GM18870 (cell line): Measurements from ENCODE around the gene ROPN1.
"Not testable (repeated sequence)": the region's sequence is repeated elsewhere in the genome, so short reads cannot be mapped to it uniquely, and the experiment has no call there.

Experiments
- ATAC-seq: cut with Tn5 transposase; IDR thresholded peaks from one replicate; pipeline ENCODE4 v1.9.1; 2021; ENCODE audit warnings: moderate library complexity; ENCODE audit not compliant: unreplicated experiment

ROPN1 gene

GRCh38 chr3:123991730-123992588 is at the start of gene ROPN1:
ROPN1 (minus strand) TSS chr3:123992124; CDS start chr3:123980481, 11,643 bp downstream.
- ATAC-seq: not testable (repeated sequence)

- no peak for ATAC-seq
Observed at GRCh38 chr3:124041553-124041952, 49.6 kb upstream of the ROPN1 start.

DNA sequence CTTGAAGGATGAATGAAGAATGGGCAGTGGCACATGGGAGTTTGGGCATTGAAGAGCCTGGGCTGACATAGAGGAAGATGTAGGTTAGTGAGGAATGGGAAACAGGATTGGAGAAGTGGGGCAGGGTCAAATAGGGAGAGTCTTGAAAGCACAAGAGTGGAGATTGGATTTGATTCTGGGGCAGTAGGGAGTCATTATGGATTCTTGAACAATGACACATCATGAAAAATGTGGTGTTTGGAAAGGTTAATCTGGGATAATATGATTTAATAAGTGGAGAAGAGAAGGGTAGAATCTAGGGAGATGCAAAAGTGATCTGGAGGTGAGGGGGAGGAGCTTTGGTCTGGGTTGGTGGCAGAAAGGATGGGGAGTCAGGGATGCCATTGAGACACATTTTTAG is 45.4 kb upstream of the ROPN1 start:
- no peak for ATAC-seq

DNA sequence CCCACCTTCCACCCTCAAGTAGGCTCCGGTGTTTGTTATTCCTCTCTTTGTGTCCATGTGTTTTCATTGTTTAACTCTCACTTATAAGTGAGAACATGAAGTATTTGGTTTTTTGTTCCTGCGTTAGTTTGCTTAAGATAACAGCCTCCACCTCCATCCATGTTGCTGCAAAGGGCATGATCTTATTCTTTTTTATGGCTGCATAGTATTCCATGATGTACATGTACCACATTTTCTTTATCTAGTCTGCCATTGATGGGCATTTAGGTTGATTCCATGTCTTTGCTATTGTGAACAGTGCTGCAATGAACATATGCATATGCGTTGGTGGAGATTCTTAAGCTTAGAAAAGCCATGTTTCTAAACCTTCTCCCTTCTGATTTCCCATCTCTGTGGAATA is 44.3 kb upstream of the ROPN1 start:
- not testable (repeated sequence) for ATAC-seq

GRCh38 chr3:124035463-124036121 is 43.7 kb upstream of the ROPN1 start:
- no peak for ATAC-seq

- ATAC-seq: no peak
Observed at GRCh38 chr3:124034844-124035152, 42.9 kb upstream of the ROPN1 start.

DNA sequence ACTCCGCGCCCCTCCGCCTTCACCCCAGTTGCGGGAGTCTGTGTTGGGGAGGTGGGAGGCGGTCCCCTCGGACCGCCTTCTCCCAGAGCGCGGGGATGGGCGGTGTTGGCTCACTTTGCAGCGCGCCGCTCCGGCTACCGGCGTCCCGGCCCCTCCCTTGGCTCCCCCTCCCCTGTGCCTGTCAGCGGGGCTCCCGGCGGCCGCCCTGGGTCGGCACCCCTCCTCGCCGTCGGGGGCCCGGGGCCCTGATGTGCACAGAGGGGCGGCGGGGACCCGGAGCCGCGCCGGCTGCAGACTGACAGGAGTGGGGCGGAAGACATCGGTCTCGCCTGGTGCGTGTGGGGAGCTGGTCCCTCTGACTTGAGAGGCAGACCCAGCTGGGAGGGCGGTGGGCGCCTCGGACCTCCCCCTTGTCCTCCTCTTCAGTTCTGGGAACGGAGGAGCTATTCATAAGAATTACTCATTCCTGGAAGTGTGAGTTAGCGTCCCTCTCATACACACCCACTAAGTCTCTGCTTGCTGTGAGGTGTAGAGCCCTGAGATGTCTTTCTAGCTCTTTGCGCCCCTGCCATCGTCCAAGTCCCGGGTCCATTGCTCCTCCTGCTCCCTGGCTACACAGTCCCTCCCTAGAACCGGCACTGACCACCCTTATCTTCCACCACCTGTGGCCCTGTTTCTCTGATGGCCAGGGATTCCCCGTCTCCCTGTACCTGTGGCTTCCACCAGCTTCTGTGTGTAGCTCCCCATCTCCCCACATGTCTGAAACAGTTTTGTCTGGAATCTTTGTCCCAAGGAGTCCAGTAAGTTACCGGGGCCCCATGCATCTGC is 42.3 kb upstream of the ROPN1 start:
- no peak for ATAC-seq

GRCh38 chr3:124033360-124034015 is 41.6 kb upstream of the ROPN1 start, which contains the start of gene KALRN:
KALRN (plus strand) TSS chr3:124033369.
- no peak for ATAC-seq

DNA sequence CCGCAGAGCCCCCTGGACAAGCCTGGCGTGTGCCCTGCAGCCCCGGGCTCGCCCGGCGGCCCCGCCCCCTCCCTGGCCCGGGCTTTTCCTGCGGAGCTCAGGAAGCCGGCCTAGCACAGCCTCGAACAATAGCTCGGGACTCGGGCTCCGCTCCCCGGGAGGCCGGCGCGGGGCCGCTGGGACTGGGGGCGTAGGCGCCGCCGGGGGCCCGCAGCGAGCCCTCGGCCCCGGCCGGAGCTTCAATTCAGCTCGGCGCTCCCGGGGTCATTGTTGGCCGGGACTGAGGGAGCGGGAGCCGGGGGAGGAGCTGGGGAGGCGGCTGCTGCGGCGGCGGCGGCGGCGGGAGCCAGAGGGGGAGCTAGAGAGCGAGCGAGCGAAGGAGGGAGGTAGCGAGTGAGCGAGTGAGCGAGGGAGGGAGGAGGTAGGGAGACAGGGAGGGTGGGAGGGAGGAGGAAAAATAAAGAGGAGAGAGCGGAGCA is 41.0 kb upstream of the ROPN1 start:
- no peak for ATAC-seq

DNA sequence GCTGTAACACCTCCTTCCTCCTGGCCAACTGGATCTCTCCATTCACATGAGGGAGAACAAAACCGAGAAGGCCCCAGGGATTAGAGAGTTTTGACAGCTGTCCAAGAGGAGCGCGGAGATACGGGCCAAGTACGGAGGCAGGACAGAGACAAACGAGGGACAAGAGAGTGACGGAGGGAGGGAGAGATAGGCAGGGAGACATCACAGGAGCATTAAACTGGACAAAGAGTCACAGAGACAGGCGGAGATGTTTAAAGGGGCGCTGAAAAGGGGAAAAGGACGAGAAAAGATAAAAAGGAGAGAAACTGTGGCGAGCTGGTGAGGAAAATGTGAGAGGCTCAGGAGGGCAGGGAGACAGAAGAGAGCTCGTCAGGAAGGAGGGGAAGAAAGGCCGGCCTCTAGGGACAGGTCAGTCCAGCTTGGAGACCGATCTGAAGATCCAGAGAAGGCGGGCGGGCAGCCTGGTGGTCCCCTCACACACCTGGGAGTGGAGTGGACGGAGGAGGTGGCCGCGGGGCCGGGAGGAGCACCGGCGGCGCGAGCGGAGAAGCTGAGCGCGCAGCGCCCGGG is 40.5 kb upstream of the ROPN1 start:
- ATAC-seq: no peak

GRCh38 chr3:124026516-124026915 is 34.6 kb upstream of the ROPN1 start:
- no peak for ATAC-seq

- not testable (repeated sequence) for ATAC-seq
Observed at GRCh38 chr3:124023531-124023930, 31.6 kb upstream of the ROPN1 start.

DNA sequence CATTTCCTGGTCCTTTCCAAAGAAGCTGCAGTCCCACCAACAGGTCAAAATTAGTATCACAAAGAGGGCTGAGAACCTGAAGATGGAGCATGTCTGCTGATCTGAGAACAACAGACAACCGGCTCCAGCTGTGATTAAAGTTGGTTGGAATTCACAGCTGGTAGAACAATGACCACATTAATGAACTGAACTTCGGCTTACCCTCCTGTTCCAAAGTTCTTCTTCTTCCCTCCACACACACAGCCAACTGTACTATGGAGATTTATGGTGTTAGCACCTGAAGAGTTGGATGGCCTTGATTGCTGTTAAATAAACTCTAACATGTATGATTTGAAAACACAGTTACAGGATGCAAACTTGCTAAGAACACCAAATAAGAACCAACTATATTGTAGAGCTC is 27.4 kb upstream of the ROPN1 start:
- ATAC-seq: no peak

- not testable (repeated sequence) for ATAC-seq
Observed at GRCh38 chr3:124017502-124017901, 25.6 kb upstream of the ROPN1 start.

DNA sequence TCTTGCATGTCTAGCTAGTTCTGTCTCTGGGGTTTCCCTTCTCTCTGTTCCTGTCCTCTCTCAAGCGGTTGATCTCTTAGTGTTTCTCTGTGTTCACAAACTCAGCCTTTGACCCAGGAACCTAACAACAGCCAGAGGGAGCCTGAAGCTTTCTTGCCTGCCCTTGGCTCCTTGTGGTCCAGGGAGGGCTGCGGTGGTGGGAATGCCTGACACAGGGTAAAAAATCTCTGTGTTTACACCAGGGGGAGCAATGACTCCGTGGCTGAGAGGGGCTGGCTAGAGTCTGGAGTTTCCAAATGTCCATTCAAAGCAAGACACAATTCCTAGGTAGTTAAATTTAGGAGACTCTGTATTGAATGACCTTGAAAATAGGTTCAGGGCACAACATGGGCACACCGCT is 24.6 kb upstream of the ROPN1 start:
- ATAC-seq: not testable (repeated sequence)

DNA sequence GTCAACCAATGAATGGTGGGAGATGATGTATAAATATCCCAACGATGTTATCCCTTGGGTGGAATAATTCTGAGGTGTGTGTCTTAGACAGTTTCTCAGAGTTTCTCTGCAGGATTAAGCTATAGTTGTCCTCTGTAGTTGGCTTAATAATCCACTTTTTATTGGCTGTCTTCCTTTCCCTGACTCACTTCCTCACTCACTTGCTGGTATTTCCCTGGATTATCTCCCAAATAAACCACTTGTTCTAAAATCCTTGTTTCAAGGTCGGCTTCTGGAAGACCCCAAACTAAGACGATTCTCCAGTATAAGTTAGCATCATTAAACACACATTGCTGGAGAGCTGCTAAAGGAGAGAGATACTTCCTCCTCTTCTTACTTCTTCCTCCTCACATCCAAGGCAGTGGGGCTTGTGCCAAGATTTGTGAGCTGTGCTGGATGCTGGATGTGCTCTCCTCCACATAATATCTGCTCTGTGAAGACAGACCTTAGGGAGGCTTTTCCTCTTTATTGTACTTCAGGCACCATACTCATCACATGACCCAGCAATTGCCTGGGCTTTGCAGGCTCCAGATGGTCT is 22.5 kb upstream of the ROPN1 start:
- ATAC-seq: no peak

- ATAC-seq: not testable (repeated sequence)
Observed at GRCh38 chr3:124008321-124008720, 16.4 kb upstream of the ROPN1 start.

DNA sequence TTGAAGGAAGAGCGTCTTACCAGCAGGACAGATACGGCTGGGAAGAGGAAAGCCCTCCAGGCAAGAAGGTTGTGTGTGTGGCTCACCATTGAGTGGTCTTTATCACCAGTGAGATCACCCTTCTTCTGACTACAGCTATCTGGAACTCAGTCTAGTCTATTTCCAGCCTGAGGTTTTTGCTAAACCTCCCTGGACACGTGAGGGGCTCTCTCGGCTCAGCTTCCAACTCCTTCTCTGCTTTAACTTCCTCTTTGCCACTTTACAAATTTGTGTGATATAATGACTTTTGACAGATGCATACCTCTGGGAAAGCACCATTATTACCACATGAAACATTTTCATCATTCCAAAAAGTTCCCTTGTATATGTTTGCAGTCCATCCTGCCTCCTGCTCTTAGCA is 15.3 kb upstream of the ROPN1 start:
- ATAC-seq: no peak

DNA sequence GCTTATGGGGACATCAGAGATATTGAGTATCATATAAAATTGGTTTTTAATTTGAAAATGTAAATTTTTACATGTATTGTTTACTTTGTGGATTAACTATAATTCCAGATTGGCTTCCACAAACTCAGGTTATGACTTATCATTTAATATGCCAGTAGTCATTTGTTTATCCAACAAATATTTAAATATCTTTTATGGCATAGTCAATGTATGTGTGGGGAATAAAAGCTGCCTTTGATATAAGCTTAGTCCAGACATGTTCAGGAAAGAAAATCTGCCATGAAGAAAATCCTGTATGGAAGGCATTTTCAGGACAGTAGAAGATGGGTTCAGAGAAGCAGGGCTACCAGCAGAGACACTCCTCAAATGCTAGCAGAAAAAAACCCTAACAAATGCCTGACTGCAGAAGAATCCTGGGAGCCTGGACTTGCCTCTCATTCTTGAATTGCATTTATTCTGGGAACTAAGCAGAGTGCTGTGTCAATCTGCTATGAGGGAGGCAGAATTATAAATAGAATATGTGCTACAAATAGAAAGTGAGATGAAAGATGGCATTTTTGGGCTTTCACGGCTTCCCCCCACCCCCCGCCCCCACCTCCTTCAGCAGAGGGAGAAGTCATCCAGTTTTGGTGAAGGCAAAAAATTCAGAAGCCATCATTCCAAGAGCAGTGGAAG is 10.6 kb upstream of the ROPN1 start:
- not testable (repeated sequence) for ATAC-seq

DNA sequence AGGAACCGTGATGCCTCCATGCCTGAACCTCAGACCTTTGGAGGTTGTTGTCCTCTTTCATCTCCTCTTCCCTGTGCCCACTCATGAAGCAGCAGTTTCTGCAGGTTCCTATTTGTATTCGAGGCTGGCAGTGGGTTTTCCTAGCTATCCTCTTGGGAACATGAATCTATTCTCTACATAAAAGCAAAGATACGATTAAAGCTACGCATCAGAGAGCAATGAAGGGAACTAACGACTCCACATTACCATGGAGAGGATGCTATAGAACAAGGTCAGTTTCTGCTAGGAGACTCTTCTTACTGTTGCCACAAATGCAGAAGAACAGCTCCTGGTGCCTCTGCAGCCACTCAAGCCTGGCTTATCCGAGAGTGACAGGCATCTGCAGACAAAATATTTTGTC is 9.4 kb upstream of the ROPN1 start:
- ATAC-seq: not testable (repeated sequence)
